ENCODE data around the gene STIMATE. TPM values are rescaled to one million over a fixed set of nuclear protein-coding genes. Genes with fewer than 3 reads are reported as not detected.

STIMATE gene
- polyA plus RNA-seq, 1 of the 3 experiments (the other 2 are of a cell fraction): 9.3 TPM

DNA sequence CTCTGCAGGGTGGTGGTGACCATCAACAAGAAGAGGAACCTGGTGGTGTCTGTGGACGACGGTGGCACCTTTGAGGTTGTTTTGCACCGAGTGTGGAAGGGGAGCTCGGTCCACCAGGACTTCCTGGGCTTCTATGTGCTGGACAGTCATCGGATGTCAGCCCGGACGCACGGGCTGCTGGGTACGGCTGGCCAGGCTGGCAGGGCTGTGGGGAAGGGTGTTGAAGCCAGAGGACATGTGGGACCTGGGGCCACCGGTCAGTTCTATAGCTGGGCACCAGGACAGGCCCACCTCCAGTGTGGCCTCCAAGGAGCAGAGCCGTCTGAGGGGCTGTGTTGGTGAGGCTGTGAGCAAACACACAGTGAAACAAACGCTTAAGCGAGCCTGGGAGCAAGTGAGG, 106.6 kb downstream of the STIMATE start:
- H3K27ac ChIP-seq (ENCODE audit: low read depth in 2 of 2, low read length in 1 of 2): no peak overlapping the region
- H3K9me3 ChIP-seq: no peaks in the 10 kb centered on the region
- no peak overlapping the region for H3K4me2 ChIP-seq
- no peaks in the 10 kb centered on the region for H3K79me2 ChIP-seq (ENCODE audit: insufficient read depth)
- no peaks in the 10 kb centered on the region for H4K20me1 ChIP-seq (ENCODE audit: insufficient read depth)
- H3K4me3 ChIP-seq (ENCODE audit: low read depth in 2 of 2, low read length in 1 of 2): no peak overlapping the region
- no peaks in the 10 kb centered on the region for H3K27me3 ChIP-seq (ENCODE audit: insufficient read depth)
- TF ChIP-seq GABPA (IDR thresholded peaks at IDR 0.05; ENCODE audit: low read depth) (no peak), RAD21 (IDR thresholded peaks at IDR 0.05; ENCODE audit: low read length) (no peak), POLR2AphosphoS5 (IDR thresholded peaks at IDR 0.05; ENCODE audit: low read depth, low read length) (no peak), SIN3A (IDR thresholded peaks at IDR 0.05; ENCODE audit: borderline replicate concordance, low read depth, low read length) (no peak), EP300 (IDR thresholded peaks at IDR 0.05; ENCODE audit: borderline replicate concordance in 1 of 2, low read depth in 1 of 2, low read length in 1 of 2) (no peak), ELF1 (IDR thresholded peaks at IDR 0.05) (no peak), FOSL2 (IDR thresholded peaks at IDR 0.05; ENCODE audit: borderline replicate concordance, low read depth) (no peak), FOXJ3 (CRISPR knock-in tag; IDR thresholded peaks at IDR 0.05) (no peak), RXRA (IDR thresholded peaks at IDR 0.05; ENCODE audit: borderline replicate concordance, low read depth) (no peak)
- TF ChIP-seq, protein P1, sequence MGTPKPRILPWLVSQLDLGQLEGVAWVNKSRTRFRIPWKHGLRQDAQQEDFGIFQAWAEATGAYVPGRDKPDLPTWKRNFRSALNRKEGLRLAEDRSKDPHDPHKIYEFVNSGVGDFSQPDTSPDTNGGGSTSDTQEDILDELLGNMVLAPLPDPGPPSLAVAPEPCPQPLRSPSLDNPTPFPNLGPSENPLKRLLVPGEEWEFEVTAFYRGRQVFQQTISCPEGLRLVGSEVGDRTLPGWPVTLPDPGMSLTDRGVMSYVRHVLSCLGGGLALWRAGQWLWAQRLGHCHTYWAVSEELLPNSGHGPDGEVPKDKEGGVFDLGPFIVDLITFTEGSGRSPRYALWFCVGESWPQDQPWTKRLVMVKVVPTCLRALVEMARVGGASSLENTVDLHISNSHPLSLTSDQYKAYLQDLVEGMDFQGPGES (IDR thresholded peaks at IDR 0.05; ENCODE audit: low read depth, low read length): no peak
- TF ChIP-seq, protein P2, sequence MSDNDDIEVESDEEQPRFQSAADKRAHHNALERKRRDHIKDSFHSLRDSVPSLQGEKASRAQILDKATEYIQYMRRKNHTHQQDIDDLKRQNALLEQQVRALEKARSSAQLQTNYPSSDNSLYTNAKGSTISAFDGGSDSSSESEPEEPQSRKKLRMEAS (IDR thresholded peaks at IDR 0.05; ENCODE audit: low read depth): no peak
- DNase-seq: no peak
- H3K9ac ChIP-seq: no peak overlapping the region
- H2AFZ ChIP-seq (ENCODE audit: low read depth): no peak overlapping the region
- 76% methylated on average over 12 of the region's 13 CpGs for WGBS (ENCODE audit: low lambda C conversion rate)
- H3K9me2 ChIP-seq: no peaks in the 10 kb centered on the region
- CTCF ChIA-PET: interaction anchor here (1.0 to 1.9 kb wide), 3 partner anchors 9 to 24 kb away, joined by 3 to 5 read pairs (median 4); no protein-coding TSS in a partner anchor
- POLR2A ChIA-PET: no interaction called here
- H3F3A ChIP-seq (replicated peaks; ENCODE audit: insufficient read depth): no peaks in the 10 kb centered on the region
- peaks cover 0 to 3% of the 10 kb centered on the region in 2 experiments; a peak in 1 of 4 replicates for H3K4me1 ChIP-seq (ENCODE audit: control insufficient read depth in 1 of 2, insufficient read depth in 2 of 2, low read depth in 1 of 2, low read length in 1 of 2)
- H3K36me3 ChIP-seq (replicated peaks in 1 of 2; ENCODE audit: control insufficient read depth in 1 of 2, insufficient read depth in 2 of 2, low read length in 1 of 2): no peaks in the 10 kb centered on the region

DNA sequence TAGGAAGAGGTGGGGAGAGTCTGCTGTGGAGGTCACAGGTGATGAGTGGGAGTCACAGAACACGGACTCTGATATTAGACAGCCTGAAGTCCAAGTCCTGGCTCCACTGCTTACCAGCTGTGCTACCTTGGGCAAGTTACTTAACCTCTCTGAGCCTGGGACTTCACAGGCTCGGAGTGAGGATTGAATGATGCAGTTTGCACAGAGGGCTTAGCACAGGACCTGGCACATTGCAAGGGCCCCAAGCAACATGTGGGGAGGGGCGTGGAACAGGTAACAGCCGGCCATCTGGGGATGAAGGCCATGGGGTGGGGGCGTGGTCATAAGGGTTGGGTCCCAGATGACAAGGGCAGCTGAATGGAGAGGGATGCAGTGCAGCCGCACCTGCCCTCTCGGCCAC, 107.0 kb downstream of the STIMATE start:
- H3K36me3 ChIP-seq (replicated peaks in 1 of 2; ENCODE audit: control insufficient read depth in 1 of 2, insufficient read depth in 2 of 2, low read length in 1 of 2): no peaks in the 10 kb centered on the region
- CTCF ChIA-PET: interaction anchor here (1.2 to 1.9 kb wide), 2 partner anchors 9 to 21 kb away, joined by 4 to 5 read pairs; no protein-coding TSS in a partner anchor
- H3F3A ChIP-seq (replicated peaks; ENCODE audit: insufficient read depth): no peaks in the 10 kb centered on the region
- H3K79me2 ChIP-seq (ENCODE audit: insufficient read depth): no peaks in the 10 kb centered on the region
- H2AFZ ChIP-seq (ENCODE audit: low read depth): no peak overlapping the region
- POLR2A ChIA-PET: no interaction called here
- H3K4me2 ChIP-seq: no peak overlapping the region
- H3K9me3 ChIP-seq: no peaks in the 10 kb centered on the region
- 54% methylated on average over 5 of the region's 7 CpGs for WGBS (ENCODE audit: low lambda C conversion rate)
- TF ChIP-seq RAD21 (IDR thresholded peaks at IDR 0.05; ENCODE audit: low read length): no peak
- no peak for TF ChIP-seq SMC3 (IDR thresholded peaks at IDR 0.05; ENCODE audit: low read depth, low read length)
- TF ChIP-seq FOXM1 (IDR thresholded peaks at IDR 0.05; ENCODE audit: low read depth): no peak
- no peak for TF ChIP-seq MEF2A (IDR thresholded peaks at IDR 0.05; ENCODE audit: borderline replicate concordance, low read depth)
- TF ChIP-seq GABPA (IDR thresholded peaks at IDR 0.05; ENCODE audit: low read depth): no peak
- no peak for TF ChIP-seq GATA2 (CRISPR knock-in tag; IDR thresholded peaks at IDR 0.05)
- no peak for TF ChIP-seq ELF1 (IDR thresholded peaks at IDR 0.05)
- TF ChIP-seq FOXJ3 (CRISPR knock-in tag; IDR thresholded peaks at IDR 0.05): no peak
- TF ChIP-seq, protein P3, sequence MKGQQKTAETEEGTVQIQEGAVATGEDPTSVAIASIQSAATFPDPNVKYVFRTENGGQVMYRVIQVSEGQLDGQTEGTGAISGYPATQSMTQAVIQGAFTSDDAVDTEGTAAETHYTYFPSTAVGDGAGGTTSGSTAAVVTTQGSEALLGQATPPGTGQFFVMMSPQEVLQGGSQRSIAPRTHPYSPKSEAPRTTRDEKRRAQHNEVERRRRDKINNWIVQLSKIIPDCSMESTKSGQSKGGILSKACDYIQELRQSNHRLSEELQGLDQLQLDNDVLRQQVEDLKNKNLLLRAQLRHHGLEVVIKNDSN (IDR thresholded peaks at IDR 0.05; ENCODE audit: borderline replicate concordance, low read depth): no peak
- TF ChIP-seq, protein P4, sequence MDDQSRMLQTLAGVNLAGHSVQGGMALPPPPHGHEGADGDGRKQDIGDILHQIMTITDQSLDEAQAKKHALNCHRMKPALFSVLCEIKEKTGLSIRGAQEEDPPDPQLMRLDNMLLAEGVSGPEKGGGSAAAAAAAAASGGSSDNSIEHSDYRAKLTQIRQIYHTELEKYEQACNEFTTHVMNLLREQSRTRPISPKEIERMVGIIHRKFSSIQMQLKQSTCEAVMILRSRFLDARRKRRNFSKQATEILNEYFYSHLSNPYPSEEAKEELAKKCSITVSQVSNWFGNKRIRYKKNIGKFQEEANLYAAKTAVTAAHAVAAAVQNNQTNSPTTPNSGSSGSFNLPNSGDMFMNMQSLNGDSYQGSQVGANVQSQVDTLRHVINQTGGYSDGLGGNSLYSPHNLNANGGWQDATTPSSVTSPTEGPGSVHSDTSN (IDR thresholded peaks at IDR 0.05): no peak
- no peak for TF ChIP-seq FOSL2 (IDR thresholded peaks at IDR 0.05; ENCODE audit: borderline replicate concordance, low read depth)
- TF ChIP-seq TEAD4 (IDR thresholded peaks at IDR 0.05; ENCODE audit: borderline replicate concordance, insufficient read depth): no peak
- no peak for TF ChIP-seq NRF1 (IDR thresholded peaks at IDR 0.05; ENCODE audit: low read depth, low read length)
- TF ChIP-seq EZH2phosphoT487 (IDR thresholded peaks at IDR 0.05; ENCODE audit: borderline replicate concordance, low read depth): no peak
- TF ChIP-seq, protein P5, sequence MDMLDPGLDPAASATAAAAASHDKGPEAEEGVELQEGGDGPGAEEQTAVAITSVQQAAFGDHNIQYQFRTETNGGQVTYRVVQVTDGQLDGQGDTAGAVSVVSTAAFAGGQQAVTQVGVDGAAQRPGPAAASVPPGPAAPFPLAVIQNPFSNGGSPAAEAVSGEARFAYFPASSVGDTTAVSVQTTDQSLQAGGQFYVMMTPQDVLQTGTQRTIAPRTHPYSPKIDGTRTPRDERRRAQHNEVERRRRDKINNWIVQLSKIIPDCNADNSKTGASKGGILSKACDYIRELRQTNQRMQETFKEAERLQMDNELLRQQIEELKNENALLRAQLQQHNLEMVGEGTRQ (IDR thresholded peaks at IDR 0.05; ENCODE audit: borderline replicate concordance, low read depth, low read length): no peak
- TF ChIP-seq EP300 (IDR thresholded peaks at IDR 0.05; ENCODE audit: borderline replicate concordance in 1 of 2, low read depth in 1 of 2, low read length in 1 of 2): no peak
- TF ChIP-seq TAF1 (IDR thresholded peaks at IDR 0.05; ENCODE audit: borderline replicate concordance, low read depth, low read length): no peak
- TF ChIP-seq, protein P1 (IDR thresholded peaks at IDR 0.05; ENCODE audit: low read depth, low read length): no peak
- TF ChIP-seq RCOR1 (IDR thresholded peaks at IDR 0.05; ENCODE audit: low read length): no peak
- DNase-seq: no peak
- H3K9me2 ChIP-seq: no peaks in the 10 kb centered on the region
- no peak overlapping the region for H3K9ac ChIP-seq
- H4K20me1 ChIP-seq (ENCODE audit: insufficient read depth): no peaks in the 10 kb centered on the region
- no peak overlapping the region for H3K4me3 ChIP-seq (ENCODE audit: low read depth in 2 of 2, low read length in 1 of 2)
- H3K27ac ChIP-seq (ENCODE audit: low read depth in 2 of 2, low read length in 1 of 2): no peak overlapping the region
- no peaks in the 10 kb centered on the region for H3K27me3 ChIP-seq (ENCODE audit: insufficient read depth)
- peaks cover 0 to 3% of the 10 kb centered on the region in 2 experiments; a peak in 1 of 4 replicates for H3K4me1 ChIP-seq (ENCODE audit: control insufficient read depth in 1 of 2, insufficient read depth in 2 of 2, low read depth in 1 of 2, low read length in 1 of 2)
